MM.1S (cell line): ENCODE measurements around the gene ACKR3.
A peak's percentile ranks its signal among the peaks of the same experiment; 100 is the strongest.

Experiments
- DNase-seq: peaks from one replicate; pipeline ENCODE4 v3.0.0-alpha.2; 2015
- H2AFZ ChIP-seq: fragments of 300-600 bp; sonication (generic); 2 replicates; pipeline ENCODE4 v1.6.0; 2016; ENCODE audit warnings: antibody characterized with exemption, low read length
- H3F3A ChIP-seq: fragments of 300-600 bp; sonication (generic); 2 replicates; pipeline ENCODE4 v1.6.1; 2016; ENCODE audit warnings: mild to moderate bottlenecking, antibody characterized with exemption, low read length, moderate library complexity, mixed read lengths; ENCODE audit not compliant: insufficient read depth
- H3K27ac ChIP-seq: fragments of 300-600 bp; sonication (generic); 2 replicates; pipeline ENCODE4 v1.5.1; 2016; ENCODE audit warnings: mild to moderate bottlenecking, low read length
- H3K27me3 ChIP-seq: fragments of 300-600 bp; sonication (generic); replicated peaks from 2 replicates; pipeline ENCODE4 v1.6.0; 2016; ENCODE audit warnings: low read length; ENCODE audit not compliant: insufficient read depth
- H3K36me3 ChIP-seq: fragments of 300-600 bp; sonication (generic); replicated peaks from 2 replicates; pipeline ENCODE4 v1.6.1; 2016; ENCODE audit warnings: mild to moderate bottlenecking, low read length, mixed read lengths; ENCODE audit not compliant: insufficient read depth
- H3K4me1 ChIP-seq: fragments of 300-600 bp; sonication (generic); 2 replicates; pipeline ENCODE4 v1.6.1; 2016; ENCODE audit warnings: low read length, mixed read lengths
- H3K4me2 ChIP-seq: fragments of 300-600 bp; sonication (generic); 2 replicates; pipeline ENCODE4 v1.6.0; 2016; ENCODE audit warnings: low read depth, low read length
- H3K4me3 ChIP-seq: fragments of 300-600 bp; sonication (generic); 2 replicates; pipeline ENCODE4 v1.5.1; 2016; ENCODE audit warnings: low read length, mixed read lengths
- H3K79me2 ChIP-seq: fragments of 300-600 bp; sonication (generic); 2 replicates; pipeline ENCODE4 v1.6.1; 2016; ENCODE audit warnings: mixed run types, low read length, mixed read lengths
- H3K9ac ChIP-seq: fragments of 300-600 bp; sonication (generic); 2 replicates; pipeline ENCODE4 v1.6.1; 2016; ENCODE audit warnings: low read length, mixed read lengths
- H3K9me2 ChIP-seq: fragments of 300-600 bp; sonication (generic); replicated peaks from 2 replicates; pipeline ENCODE4 v1.6.1; 2016; ENCODE audit warnings: mild to moderate bottlenecking, low read length, mixed read lengths; ENCODE audit not compliant: insufficient read depth
- H3K9me3 ChIP-seq: fragments of 300-600 bp; sonication (generic); replicated peaks from 2 replicates; pipeline ENCODE4 v1.6.1; 2016; ENCODE audit warnings: mild to moderate bottlenecking, low read length, mixed read lengths; ENCODE audit not compliant: insufficient read depth
- H4K20me1 ChIP-seq: fragments of 300-600 bp; sonication (generic); 2 replicates; pipeline ENCODE4 v1.6.1; 2016; ENCODE audit warnings: mild to moderate bottlenecking, low read length, moderate library complexity, mixed read lengths; ENCODE audit not compliant: insufficient read depth
- EZH2 ChIP-seq: fragments of 300-600 bp; sonication (generic); optimal IDR thresholded peaks from 2 replicates; pipeline ENCODE3; 2017; ENCODE audit warnings: low read depth, mild to moderate bottlenecking, antibody characterized with exemption, low read length, mixed read lengths
- EZH2phosphoT487 ChIP-seq: fragments of 300-600 bp; sonication (generic); IDR thresholded peaks from 2 replicates; pipeline ENCODE4 v1.6.1; 2018; ENCODE audit warnings: antibody characterized with exemption, low read length
- TF ChIP-seq, protein P1 (sequence below): fragments of 300-600 bp; sonication (generic); IDR thresholded peaks from 2 replicates; pipeline ENCODE4 v1.5.1; 2016; ENCODE audit warnings: antibody characterized with exemption, low read length, mixed read lengths

ACKR3 gene

DNA sequence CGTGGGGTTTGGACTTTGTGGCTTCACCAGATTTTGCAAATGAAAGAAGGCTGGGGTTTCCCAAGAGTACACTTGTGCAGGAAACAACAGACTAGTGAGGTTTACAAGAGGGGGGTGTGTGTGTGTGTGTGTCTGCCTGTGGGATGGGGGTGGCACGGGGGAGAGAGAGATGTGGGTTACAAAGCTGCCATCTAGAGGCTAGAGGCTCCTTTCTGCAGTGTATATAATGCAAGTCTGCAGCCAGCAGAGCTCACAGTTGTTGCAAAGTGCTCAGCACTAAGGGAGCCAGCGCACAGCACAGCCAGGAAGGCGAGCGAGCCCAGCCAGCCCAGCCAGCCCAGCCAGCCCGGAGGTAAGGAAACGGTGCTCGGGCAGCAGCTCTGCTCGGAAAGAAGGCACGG is at the start of gene ACKR3:
Gene ACKR3 (plus strand): TSS at position 253 of the 401 bp plus-strand sequence. CDS start 10,641 bp downstream, outside the sequence.
- TF ChIP-seq EZH2 = no peak
- TF ChIP-seq, protein P1, sequence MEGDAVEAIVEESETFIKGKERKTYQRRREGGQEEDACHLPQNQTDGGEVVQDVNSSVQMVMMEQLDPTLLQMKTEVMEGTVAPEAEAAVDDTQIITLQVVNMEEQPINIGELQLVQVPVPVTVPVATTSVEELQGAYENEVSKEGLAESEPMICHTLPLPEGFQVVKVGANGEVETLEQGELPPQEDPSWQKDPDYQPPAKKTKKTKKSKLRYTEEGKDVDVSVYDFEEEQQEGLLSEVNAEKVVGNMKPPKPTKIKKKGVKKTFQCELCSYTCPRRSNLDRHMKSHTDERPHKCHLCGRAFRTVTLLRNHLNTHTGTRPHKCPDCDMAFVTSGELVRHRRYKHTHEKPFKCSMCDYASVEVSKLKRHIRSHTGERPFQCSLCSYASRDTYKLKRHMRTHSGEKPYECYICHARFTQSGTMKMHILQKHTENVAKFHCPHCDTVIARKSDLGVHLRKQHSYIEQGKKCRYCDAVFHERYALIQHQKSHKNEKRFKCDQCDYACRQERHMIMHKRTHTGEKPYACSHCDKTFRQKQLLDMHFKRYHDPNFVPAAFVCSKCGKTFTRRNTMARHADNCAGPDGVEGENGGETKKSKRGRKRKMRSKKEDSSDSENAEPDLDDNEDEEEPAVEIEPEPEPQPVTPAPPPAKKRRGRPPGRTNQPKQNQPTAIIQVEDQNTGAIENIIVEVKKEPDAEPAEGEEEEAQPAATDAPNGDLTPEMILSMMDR = peak; percentile 44
- no peaks in the 10 kb centered on the region for H3K9me2 ChIP-seq
- peak within 1 kb of the TSS; percentile 78 for H3K4me2 ChIP-seq
- H3K79me2 ChIP-seq = no peaks in the 10 kb centered on the region
- H3K36me3 ChIP-seq = no peaks in the 10 kb centered on the region
- H3F3A ChIP-seq = peaks cover 3% of the 10 kb centered on the region; the same call in 1 of the 2 replicates
- peak within 1 kb of the TSS; percentile 74; the same call in 1 of the 2 replicates for H2AFZ ChIP-seq
- peaks cover 20% of the 10 kb centered on the region; the same call in 1 of the 2 replicates for H3K4me1 ChIP-seq
- H3K27ac ChIP-seq = no peak within 1 kb of the TSS
- no peaks in the 10 kb centered on the region for H3K27me3 ChIP-seq
- peak within 1 kb of the TSS; percentile 46; the same call in 1 of the 2 replicates for H3K4me3 ChIP-seq
- H3K9ac ChIP-seq = no peak within 1 kb of the TSS
- no peaks in the 10 kb centered on the region for H4K20me1 ChIP-seq
- H3K9me3 ChIP-seq = no peaks in the 10 kb centered on the region
- DNase-seq = peak; percentile 84

DNA sequence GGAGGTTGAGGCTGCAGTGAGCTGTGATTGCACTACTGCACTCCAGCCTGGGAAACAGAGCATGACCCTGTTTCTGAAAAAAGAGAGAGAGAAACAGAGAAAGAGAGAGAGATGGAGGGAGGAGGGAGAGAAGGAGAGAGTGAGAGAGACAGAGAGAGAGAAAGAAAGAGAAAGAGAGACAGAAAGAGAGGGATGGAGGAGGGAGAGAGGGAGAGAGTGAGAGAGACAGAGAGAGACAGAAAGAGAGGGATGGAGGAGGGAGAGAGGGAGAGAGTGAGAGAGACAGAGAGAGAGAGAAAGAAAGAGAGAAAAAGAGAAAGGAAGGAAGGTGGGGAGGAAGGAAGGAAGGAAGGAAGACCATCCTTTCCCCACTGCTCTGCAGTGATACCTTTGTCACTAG is 48.1 kb upstream of the ACKR3 start:
- H3K9me3 ChIP-seq = no peaks in the 10 kb centered on the region
- no peaks in the 10 kb centered on the region for H4K20me1 ChIP-seq
- H3K9me2 ChIP-seq = no peaks in the 10 kb centered on the region
- no peaks in the 10 kb centered on the region for H3K4me1 ChIP-seq
- no peak overlapping the region for H3K4me3 ChIP-seq
- no peaks in the 10 kb centered on the region for H3K79me2 ChIP-seq
- DNase-seq = no peak
- no peaks in the 10 kb centered on the region for H3F3A ChIP-seq
- no peak overlapping the region for H2AFZ ChIP-seq
- TF ChIP-seq, protein P1 = no peak
- TF ChIP-seq EZH2 (no peak), EZH2phosphoT487 (no peak)
- H3K36me3 ChIP-seq = no peaks in the 10 kb centered on the region
- H3K9ac ChIP-seq = no peak overlapping the region
- H3K27me3 ChIP-seq = no peaks in the 10 kb centered on the region
- H3K4me2 ChIP-seq = no peak overlapping the region
- H3K27ac ChIP-seq = no peak overlapping the region

DNA sequence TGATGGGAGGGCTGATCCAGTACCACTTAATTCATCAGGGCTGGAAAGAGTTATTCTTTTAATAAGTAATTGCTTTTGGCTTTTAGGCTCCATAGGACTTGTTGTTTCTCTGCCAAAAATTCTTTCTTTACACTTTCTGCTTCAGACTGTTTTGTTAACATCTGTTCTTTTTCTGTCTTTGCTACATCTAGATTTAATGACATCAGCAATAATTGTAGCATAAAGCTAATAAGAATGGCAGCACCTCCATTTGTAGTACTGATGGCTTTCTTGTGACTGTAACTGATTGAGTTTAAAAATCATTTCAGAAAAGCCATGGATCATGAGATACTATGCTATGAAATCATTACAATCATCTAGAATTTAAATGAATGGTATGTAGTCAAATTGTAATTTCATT is 46.4 kb upstream of the ACKR3 start:
- H3K4me3 ChIP-seq = no peak overlapping the region
- no peaks in the 10 kb centered on the region for H4K20me1 ChIP-seq
- H3K9me3 ChIP-seq = no peaks in the 10 kb centered on the region
- H3K27me3 ChIP-seq = no peaks in the 10 kb centered on the region
- H3K27ac ChIP-seq = no peak overlapping the region
- no peaks in the 10 kb centered on the region for H3K36me3 ChIP-seq
- TF ChIP-seq EZH2phosphoT487 (no peak), EZH2 (no peak)
- TF ChIP-seq, protein P1 = no peak
- H2AFZ ChIP-seq = no peak overlapping the region
- no peaks in the 10 kb centered on the region for H3K4me1 ChIP-seq
- DNase-seq = no peak
- H3F3A ChIP-seq = no peaks in the 10 kb centered on the region
- no peak overlapping the region for H3K4me2 ChIP-seq
- no peak overlapping the region for H3K9ac ChIP-seq
- no peaks in the 10 kb centered on the region for H3K79me2 ChIP-seq
- no peaks in the 10 kb centered on the region for H3K9me2 ChIP-seq
